A549 (cell line): ENCODE results near the gene ANKRD35. TPM values are rescaled to one million over a fixed set of nuclear protein-coding genes. Genes with fewer than 3 reads are reported as not detected.

Experiments used
- ATAC-seq, 2 experiments: fragments of 200-7000 bp in 1 of 2; fragments of >200 bp in 1 of 2; cut with Nextera tagmentation in 1 of 2; cut with Tn5 transposase in 1 of 2; 3 replicates each; pipeline versions ENCODE4 v1.8.0 to v1.9.1; 2018 to 2020; ENCODE audit warnings: mild to moderate bottlenecking in 1 of 2, moderate library complexity in 1 of 2
- CTCF ChIA-PET: fragments of 300-600 bp; sonication (Branson Sonifier 250); formaldehyde crosslinking; extraction: SDS; loops from one replicate; lab custom pipeline; 2021; ENCODE audit warnings: antibody characterized with exemption, inconsistent platforms; lab: Yijun Ruan, JAX
- POLR2A ChIA-PET: fragments of 350-600 bp; formaldehyde crosslinking; extraction: SDS; loops from one replicate; lab custom pipeline; 2021; ENCODE audit warnings: antibody characterized with exemption, inconsistent platforms; lab: Yijun Ruan, JAX
- DNase-seq, 2 experiments: peaks; one replicate each; pipeline versions ENCODE4 v3.0.0 to v3.0.0-alpha.2; 2011 to 2016; ENCODE audit warnings: low read depth in 1 of 2, low spot score in 1 of 2
- FAIRE-seq: peaks from 2 replicates; lab custom pipeline; 2011; peaks lifted over from hg19 to GRCh38; lab: Jason Lieb, UNC
- H3K27ac ChIP-seq, 2 experiments: fragments of >200 bp; sonication (Bioruptor Twin); formaldehyde crosslinking; 3 replicates each; pipeline ENCODE4 v1.5.1; 2016 to 2017
- H3K4me1 ChIP-seq: fragments of >200 bp; sonication (Bioruptor Twin); formaldehyde crosslinking; 3 replicates; pipeline ENCODE4 v1.6.1; 2016
- H3K4me2 ChIP-seq: fragments of >200 bp; sonication (Bioruptor Twin); formaldehyde crosslinking; 3 replicates; pipeline ENCODE4 v1.6.1; 2016
- H3K4me3 ChIP-seq: fragments of >200 bp; sonication (Bioruptor Twin); formaldehyde crosslinking; 3 replicates; pipeline ENCODE4 v1.5.1; 2016
- H3K9me3 ChIP-seq: fragments of >200 bp; sonication (Bioruptor Twin); formaldehyde crosslinking; 3 replicates; pipeline ENCODE4 v1.6.1; 2016
- ATOH8 ChIP-seq: fragments of 250-450 bp; sonication (Bioruptor Pico); IDR thresholded peaks from 2 replicates; pipeline ENCODE4 v1.5.0; 2020; ENCODE audit warnings: low read depth, mild to moderate bottlenecking, moderate library complexity
- CBX2 ChIP-seq: fragments of 200-600 bp; sonication (generic); IDR thresholded peaks from 2 replicates; pipeline ENCODE4 v1.6.1; 2016; ENCODE audit warnings: low read depth, mild to moderate bottlenecking, borderline replicate concordance
- CHD2 ChIP-seq: fragments of 150-350 bp; IDR thresholded peaks from 2 replicates; pipeline ENCODE4 v1.6.1; 2014; ENCODE audit warnings: low read length; ENCODE audit not compliant: partially characterized antibody
- CHD4 ChIP-seq: fragments of 200-600 bp; sonication (generic); IDR thresholded peaks from 2 replicates; pipeline ENCODE4 v1.6.1; 2016; ENCODE audit warnings: antibody characterized with exemption, mild to moderate bottlenecking, borderline replicate concordance
- FOSL2 ChIP-seq, 2 experiments: fragments of 450-650 bp in 1 of 2; fragments of >200 bp in 1 of 2; sonication (Bioruptor Twin) in 1 of 2; formaldehyde crosslinking; IDR thresholded peaks; 2 replicates each; pipeline versions ENCODE4 v1.5.0 to v1.6.1; 2016 to 2020; ENCODE audit warnings: mild to moderate bottlenecking in 1 of 2, moderate library complexity in 1 of 2
- FOXS1 ChIP-seq: fragments of 250-450 bp; sonication (Bioruptor Pico); IDR thresholded peaks from 2 replicates; pipeline ENCODE4 v1.5.0; 2020; ENCODE audit warnings: mild to moderate bottlenecking, moderate library complexity
- HEYL ChIP-seq: fragments of 250-450 bp; sonication (Bioruptor Pico); IDR thresholded peaks from 2 replicates; pipeline ENCODE4 v1.8.0; 2021; ENCODE audit warnings: mild to moderate bottlenecking, moderate library complexity
- HOXA7 ChIP-seq: fragments of 250-450 bp; sonication (Bioruptor Pico); IDR thresholded peaks from 2 replicates; pipeline ENCODE4 v1.5.0; 2020; ENCODE audit warnings: mild to moderate bottlenecking, moderate library complexity
- JUNB ChIP-seq: fragments of >200 bp; sonication (Bioruptor Twin); formaldehyde crosslinking; IDR thresholded peaks from 2 replicates; pipeline ENCODE4 v1.6.1; 2016
- MYC ChIP-seq: IDR thresholded peaks from 2 replicates; pipeline ENCODE4 v1.6.1; 2012; ENCODE audit warnings: mild to moderate bottlenecking, inconsistent platforms, low read length, improper control_type of control experiment, borderline replicate concordance
- NFE2L2 ChIP-seq: fragments of 150-350 bp; conservative IDR thresholded peaks from 2 replicates; pipeline ENCODE4 v1.6.1; 2014; ENCODE audit warnings: low read length
- NPAS2 ChIP-seq: fragments of 250-450 bp; sonication (Bioruptor Pico); IDR thresholded peaks from 2 replicates; pipeline ENCODE4 v1.8.0; 2022; ENCODE audit warnings: mild to moderate bottlenecking, moderate library complexity, borderline replicate concordance
- PBX3 ChIP-seq: IDR thresholded peaks from 2 replicates; pipeline ENCODE4 v1.6.1; 2012
- PHF8 ChIP-seq: fragments of 200-600 bp; sonication (generic); IDR thresholded peaks from 2 replicates; pipeline ENCODE4 v1.6.1; 2016; ENCODE audit warnings: low read depth, mild to moderate bottlenecking, antibody characterized with exemption, moderate library complexity, borderline replicate concordance
- POLR2A ChIP-seq: IDR thresholded peaks from 2 replicates; pipeline ENCODE4 v1.6.1; 2012; ENCODE audit warnings: mild to moderate bottlenecking, low read length
- POLR2AphosphoS2 ChIP-seq: conservative IDR thresholded peaks from 2 replicates; pipeline ENCODE4 v1.6.1; 2012; ENCODE audit warnings: low read length, improper control_type of control experiment, inconsistent platforms
- RAD21 ChIP-seq, 2 experiments: fragments of >200 bp in 1 of 2; sonication (Bioruptor Twin) in 1 of 2; formaldehyde crosslinking in 1 of 2; IDR thresholded peaks in 1 of 2; conservative IDR thresholded peaks in 1 of 2; 2 replicates in 1 of 2; 3 replicates in 1 of 2; pipeline ENCODE4 v1.6.1; 2012 to 2018; ENCODE audit warnings: inconsistent platforms in 1 of 2
- RNF2 ChIP-seq: fragments of 200-600 bp; sonication (generic); IDR thresholded peaks from 2 replicates; pipeline ENCODE4 v1.6.1; 2016; ENCODE audit warnings: low read depth, mild to moderate bottlenecking, antibody characterized with exemption, moderate library complexity, borderline replicate concordance
- TFCP2L1 ChIP-seq: fragments of 250-450 bp; sonication (Bioruptor Pico); IDR thresholded peaks from 2 replicates; pipeline ENCODE4 v1.5.0; 2021; ENCODE audit warnings: mild to moderate bottlenecking
- TP53 ChIP-seq: fragments of 250-450 bp; sonication (Bioruptor Pico); IDR thresholded peaks from 2 replicates; pipeline ENCODE4 v1.5.0; 2021; ENCODE audit warnings: mild to moderate bottlenecking, moderate library complexity
- USF2 ChIP-seq: fragments of 450-650 bp; IDR thresholded peaks from 2 replicates; pipeline ENCODE4 v1.6.1; 2014; ENCODE audit warnings: antibody characterized with exemption
- ZNF302 ChIP-seq: fragments of 250-450 bp; sonication (Bioruptor Pico); IDR thresholded peaks from 2 replicates; pipeline ENCODE4 v1.9.0; 2021; ENCODE audit warnings: inconsistent platforms, mild to moderate bottlenecking, moderate library complexity
- WGBS: methylation state at CpG from one replicate; pipeline ENCODE4 v1.1.6; 2017; ENCODE audit errors: missing lambda C conversion rate; 5-methylcytosine and 5-hydroxymethylcytosine counted together
- polyA plus RNA-seq, 4 experiments: library from polyadenylated mRNA; depleted of rRNA in 3 of 4; stranded (reverse); fragments of >200 nt; fragmentation: RNase III in 1 of 4; extraction: RNeasy Plus Mini Kit Qiagen cat#74134 plus additional on column Dnase treatment in 1 of 4; gene quantifications; 2 replicates in 3 of 4; 3 replicates in 1 of 4; pipeline ENCODE4 v1.2.3, GENCODE V29; 2011 to 2017

Gene ANKRD35
- polyA plus RNA-seq, 2 of the 4 experiments (the other 2 are of a cell fraction): not detected

GRCh38 chr1:145917595-145917994, 31.9 kb upstream of the ANKRD35 start:
- Histone ChIP-seq H3K4me2 (peak overlapping the region; percentile 91), H3K27ac (peak overlapping the region; percentile 85 to 92), H3K9me3 (no peaks in the 10 kb centered on the region), H3K4me3 (peak overlapping the region; percentile 85), H3K4me1 (peaks cover 10% of the 10 kb centered on the region)
- no peak for FAIRE-seq
- WGBS: 89% methylated on average over 5 of the region's 5 CpGs
- CTCF ChIA-PET: interaction anchor here (1.2 to 2.4 kb wide), 2 partner anchors 26 to 72 kb away, joined by 5 to 10 read pairs; partner anchors contain the start of gene NUDT17
- no peak for DNase-seq
- no peak for TF ChIP-seq PBX3
- TF ChIP-seq POLR2A: no peak
- TF ChIP-seq PHF8: no peak
- TF ChIP-seq RAD21 (conservative IDR thresholded peaks at IDR 0.05 in 1 of 2, IDR thresholded peaks at IDR 0.05 in 1 of 2): no peak
- TF ChIP-seq CHD4: no peak
- TF ChIP-seq NFE2L2: no peak
- no peak for TF ChIP-seq RNF2
- POLR2A ChIA-PET: interaction anchor here (2.0 to 2.5 kb wide), 2 partner anchors 10 to 26 kb away, joined by 14 to 23 read pairs; partner anchors contain the start of gene RBM8A
- no peak for ATAC-seq

- CTCF ChIA-PET: interaction anchor here (1.2 to 13.4 kb wide), 3 partner anchors 11 to 71 kb away, joined by 3 to 429 read pairs (median 10); partner anchors contain the start of genes NUDT17 and RBM8A
- no peak overlapping the region for H3K4me2 ChIP-seq
- ATAC-seq: no peak
- no peak for FAIRE-seq
- H3K4me3 ChIP-seq: no peak overlapping the region
- H3K9me3 ChIP-seq: no peaks in the 10 kb centered on the region
- WGBS: 61% methylated on average over 5 of the region's 5 CpGs
- TF ChIP-seq CBX2 (no peak), POLR2A (no peak), HOXA7 (no peak), JUNB (no peak), PHF8 (no peak), HEYL (no peak), TP53 (CRISPR knock-in tag) (no peak), FOSL2 (IDR thresholded peaks at IDR 0.05) (no peak), FOSL2 (CRISPR knock-in tag; IDR thresholded peaks at IDR 0.05) (no peak), MYC (no peak)
- TF ChIP-seq, all 56 proteins: peak for 0
- Histone ChIP-seq H3K27ac (no peak overlapping the region), H3K4me1 (peaks cover 10% of the 10 kb centered on the region)
- no peak for DNase-seq
- POLR2A ChIA-PET: no interaction called here
Observed at GRCh38 chr1:145916745-145917144, 31.1 kb upstream of the ANKRD35 start.

GRCh38 chr1:145912128-145912641, 26.5 kb upstream of the ANKRD35 start:
- H3K4me2 ChIP-seq: no peak overlapping the region
- ATAC-seq (no peak), FAIRE-seq (no peak), DNase-seq (no peak)
- POLR2A ChIA-PET: no interaction called here
- no peaks in the 10 kb centered on the region for H3K9me3 ChIP-seq
- WGBS: 74% methylated on average over 11 of the region's 11 CpGs
- H3K27ac ChIP-seq: no peak overlapping the region
- CTCF ChIA-PET: interaction anchor here (1.1 to 13.4 kb wide), 9 partner anchors 10 to 95 kb away, joined by 3 to 429 read pairs (median 7); partner anchors contain the start of genes ANKRD35, NUDT17 and PIAS3
- TF ChIP-seq TFCP2L1 (no peak), JUNB (no peak), ATOH8 (no peak), ZNF302 (CRISPR knock-in tag) (no peak), CHD2 (no peak), FOXS1 (CRISPR knock-in tag) (no peak), NPAS2 (CRISPR knock-in tag) (no peak), POLR2AphosphoS2 (no peak), FOSL2 (IDR thresholded peaks at IDR 0.05) (no peak), FOSL2 (CRISPR knock-in tag; IDR thresholded peaks at IDR 0.05) (no peak), USF2 (no peak), HEYL (no peak)
- H3K4me3 ChIP-seq: no peak overlapping the region
- H3K4me1 ChIP-seq: peaks cover 4% of the 10 kb centered on the region; the same call in 2 of the 3 replicates
